GM19395 (cell line): ENCODE data around the gene COLEC12.
"Not testable (repeated sequence)": the region's sequence is repeated elsewhere in the genome, so short reads cannot be mapped to it uniquely, and the experiment has no call there.

Experiments used
- ATAC-seq: cut with Tn5 transposase; IDR thresholded peaks from one replicate; pipeline ENCODE4 v1.9.1; 2021; ENCODE audit warnings: mild to moderate bottlenecking, moderate library complexity; ENCODE audit not compliant: unreplicated experiment

Gene COLEC12

DNA sequence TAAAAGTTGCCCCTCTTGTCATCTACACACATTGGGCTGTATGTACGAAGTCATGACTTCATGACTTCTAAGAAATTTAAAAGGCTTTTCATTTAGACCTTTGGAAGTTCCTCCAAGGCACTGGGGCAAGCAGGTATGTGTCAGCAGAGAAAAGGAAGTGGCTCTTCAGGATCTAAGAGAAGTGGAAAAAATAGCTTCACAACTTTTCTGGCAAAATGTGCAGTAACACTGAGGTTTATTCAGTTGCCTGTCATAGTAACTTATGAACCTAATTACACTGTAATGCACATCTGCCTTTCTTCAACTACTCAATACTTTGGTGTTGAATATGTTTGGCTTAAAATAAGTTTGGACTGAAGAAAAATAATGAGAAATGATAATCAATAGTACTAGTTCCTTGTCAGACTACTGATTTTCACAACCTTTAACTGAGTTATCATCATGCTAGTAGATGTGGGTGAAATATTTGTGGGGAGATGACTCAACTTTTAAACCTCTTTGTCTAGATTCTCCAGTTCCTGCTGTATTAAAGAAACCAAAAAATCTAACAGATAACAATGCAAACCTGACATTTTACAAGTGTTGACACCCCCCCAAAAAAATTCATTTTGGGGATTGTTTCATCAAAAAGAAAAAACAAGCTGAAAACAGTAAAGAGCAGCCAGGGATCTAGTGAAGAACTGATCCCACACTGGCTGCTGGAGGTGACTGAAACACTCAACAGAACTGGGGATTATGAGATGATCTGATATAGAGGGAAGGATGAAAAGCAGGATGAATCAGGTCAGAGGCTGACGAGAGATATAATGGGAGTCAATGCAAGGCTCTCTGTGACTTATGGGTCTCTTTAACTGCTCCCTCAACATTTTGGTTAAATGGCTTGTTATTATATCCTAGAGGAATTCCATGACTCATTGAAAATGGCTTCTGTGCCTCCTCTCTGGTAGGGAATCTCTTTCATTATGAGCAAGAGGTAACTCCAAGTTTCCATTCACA, 84.6 kb downstream of the COLEC12 start:
- ATAC-seq = no peak

DNA sequence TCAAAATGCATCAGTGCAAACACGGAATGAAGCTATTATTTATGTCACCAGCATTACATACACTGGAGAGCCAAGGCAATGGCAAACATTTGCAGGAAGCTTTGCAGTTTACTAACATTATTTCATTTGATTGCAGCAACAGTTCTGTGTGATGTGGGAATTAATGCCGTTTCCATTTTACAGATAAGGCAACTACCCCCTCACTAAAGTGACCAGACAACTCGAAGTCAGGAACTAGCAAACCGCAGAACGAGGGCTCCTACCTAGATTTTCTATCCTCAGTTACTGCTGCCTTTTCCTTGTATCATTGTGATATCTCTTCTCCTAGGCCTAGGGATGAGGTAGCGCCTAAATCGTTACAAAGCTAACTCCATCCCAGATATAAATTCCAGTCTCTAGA, 85.5 kb downstream of the COLEC12 start:
- ATAC-seq = no peak

DNA sequence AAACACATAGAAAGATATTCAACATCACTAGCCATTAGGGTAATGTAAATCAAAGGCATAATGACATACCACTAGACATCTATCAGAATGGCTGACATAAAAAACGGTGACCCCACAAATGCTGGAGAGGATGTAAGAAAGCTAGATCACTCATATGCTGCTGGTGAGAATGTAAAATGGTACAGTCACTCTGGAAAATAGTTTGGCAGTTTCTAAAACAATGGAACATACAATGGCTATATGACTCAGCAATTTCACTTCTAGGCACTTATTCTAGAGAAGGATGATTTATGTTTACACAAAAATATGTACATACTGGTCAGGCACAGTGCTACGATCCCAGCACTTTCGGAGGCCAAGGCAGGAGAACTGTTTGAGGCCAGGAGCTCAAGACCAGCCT, 87.3 kb downstream of the COLEC12 start:
- no peak for ATAC-seq

DNA sequence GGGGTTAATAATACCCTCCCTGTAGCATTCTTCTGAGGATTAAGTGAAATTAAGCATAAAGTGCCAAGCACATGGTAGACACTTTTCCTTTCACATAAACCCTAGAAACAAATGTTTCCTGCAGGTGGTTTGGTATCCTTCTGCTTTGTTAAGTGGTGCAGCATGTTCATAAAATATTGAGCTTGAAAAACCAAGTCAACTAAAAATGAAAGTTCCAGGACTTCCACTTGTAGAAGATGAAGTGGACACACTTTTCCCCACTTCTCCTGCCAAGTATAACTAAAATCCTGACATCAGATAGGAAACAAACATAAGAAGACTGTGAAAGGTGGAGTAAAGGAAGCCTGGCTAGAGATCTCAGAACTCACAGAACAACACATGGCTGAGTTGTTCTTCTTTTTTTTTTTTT, 90.5 kb downstream of the COLEC12 start:
- ATAC-seq = no peak

DNA sequence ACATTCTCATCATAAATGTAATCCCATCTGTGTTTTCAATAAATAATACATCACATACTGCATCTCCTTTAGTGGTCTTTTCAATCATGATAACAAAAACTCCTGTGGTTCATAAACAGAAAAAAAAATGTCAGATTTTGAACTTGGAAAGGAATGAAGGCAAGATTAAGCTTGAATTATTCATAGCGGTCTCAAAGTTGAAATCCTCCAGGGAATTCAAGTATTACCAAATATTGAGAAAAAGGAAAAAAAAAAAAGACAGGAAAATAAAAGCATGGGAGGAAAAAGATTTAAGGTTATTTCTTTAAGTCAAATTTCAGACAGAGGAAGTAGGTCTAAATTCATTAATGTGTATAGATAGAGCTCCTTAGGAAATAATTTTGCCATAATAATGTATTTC, 92.1 kb downstream of the COLEC12 start:
- ATAC-seq = no peak

DNA sequence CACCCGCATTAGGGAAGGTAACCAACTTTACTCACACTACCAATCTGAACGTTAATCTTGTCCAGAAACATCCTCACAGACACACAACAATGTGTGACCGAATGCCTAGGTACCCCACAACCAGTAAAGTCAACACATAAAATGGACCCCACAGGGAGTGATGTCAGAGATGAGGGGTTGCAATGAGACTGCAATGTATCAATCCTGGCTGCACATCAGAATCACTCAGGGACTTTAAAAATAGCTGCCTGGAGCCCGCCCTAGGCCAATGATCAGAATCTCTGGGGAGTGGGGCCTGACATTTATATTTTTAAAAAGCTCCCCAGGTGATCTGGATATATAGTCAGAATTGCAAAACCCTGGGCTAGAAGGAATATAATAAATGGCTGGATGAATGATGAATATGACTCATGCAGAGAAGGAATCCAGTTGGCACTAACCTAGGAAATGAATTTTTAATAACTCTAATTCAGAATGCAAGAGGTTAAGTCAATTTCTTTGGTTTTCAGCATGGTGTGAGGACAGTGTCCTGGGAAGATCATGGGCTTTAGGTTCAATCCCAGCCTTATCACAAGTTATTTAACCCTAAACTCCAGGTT, 92.8 kb downstream of the COLEC12 start:
- no peak for ATAC-seq

DNA sequence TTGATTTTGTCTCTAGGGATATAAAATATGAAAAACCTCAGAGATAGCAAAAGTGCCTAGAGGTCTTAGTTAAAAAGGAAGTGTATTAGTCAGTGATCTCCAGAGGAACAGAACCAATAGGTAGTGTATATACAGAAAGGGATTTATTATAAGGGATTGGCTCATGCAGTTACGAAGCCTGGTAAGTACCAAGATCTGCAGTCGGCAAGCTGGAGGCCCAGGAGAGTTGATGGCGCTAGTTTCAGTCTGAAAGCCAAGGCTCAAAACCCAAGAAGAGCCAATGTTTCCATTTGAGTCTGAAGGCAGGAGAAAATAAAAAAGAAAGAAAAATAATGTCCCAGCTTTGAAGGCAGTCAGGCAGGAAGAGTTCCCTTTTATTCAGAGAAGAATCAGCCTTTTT, 93.3 kb downstream of the COLEC12 start:
- ATAC-seq = no peak

DNA sequence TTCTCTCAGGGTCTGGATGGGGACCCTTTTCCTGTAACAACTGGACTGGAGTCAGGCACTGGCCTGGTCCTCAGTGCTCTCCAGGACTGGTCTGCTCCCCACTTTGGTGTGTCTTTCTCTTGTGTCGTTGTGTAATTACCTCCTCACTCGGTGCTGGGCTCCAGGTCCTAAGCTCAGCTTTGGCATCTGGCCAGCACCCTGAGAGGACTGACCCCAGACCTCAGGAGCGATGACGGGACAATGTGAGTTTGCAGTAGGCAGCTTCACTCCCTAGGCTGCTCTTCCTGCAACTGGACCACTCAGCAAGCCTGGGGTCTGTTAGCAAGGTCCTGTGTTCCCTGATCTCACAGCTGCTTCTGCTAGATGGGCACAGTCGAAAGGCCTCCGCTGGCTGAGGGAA, 93.8 kb downstream of the COLEC12 start:
- ATAC-seq = no peak

DNA sequence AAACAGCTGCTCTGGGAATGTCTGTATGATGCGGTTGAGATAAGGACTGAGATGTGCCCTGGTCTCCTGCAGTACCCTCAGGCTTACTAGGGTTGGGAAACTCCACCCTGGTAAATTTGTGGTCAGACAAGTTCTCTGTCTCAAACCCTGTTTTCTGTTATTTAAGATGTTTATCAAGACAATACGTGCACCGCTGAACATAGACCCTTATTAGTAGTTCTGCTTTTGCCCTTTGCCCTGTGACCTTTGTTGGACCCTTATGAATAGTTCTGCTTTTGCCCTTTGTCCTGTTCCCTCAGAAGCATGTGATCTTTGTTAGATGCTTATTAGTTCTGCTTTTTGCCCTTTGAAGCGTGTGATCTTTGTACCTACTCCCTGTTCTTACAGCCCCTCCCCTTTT, 95.5 kb downstream of the COLEC12 start:
- not testable (repeated sequence) for ATAC-seq

DNA sequence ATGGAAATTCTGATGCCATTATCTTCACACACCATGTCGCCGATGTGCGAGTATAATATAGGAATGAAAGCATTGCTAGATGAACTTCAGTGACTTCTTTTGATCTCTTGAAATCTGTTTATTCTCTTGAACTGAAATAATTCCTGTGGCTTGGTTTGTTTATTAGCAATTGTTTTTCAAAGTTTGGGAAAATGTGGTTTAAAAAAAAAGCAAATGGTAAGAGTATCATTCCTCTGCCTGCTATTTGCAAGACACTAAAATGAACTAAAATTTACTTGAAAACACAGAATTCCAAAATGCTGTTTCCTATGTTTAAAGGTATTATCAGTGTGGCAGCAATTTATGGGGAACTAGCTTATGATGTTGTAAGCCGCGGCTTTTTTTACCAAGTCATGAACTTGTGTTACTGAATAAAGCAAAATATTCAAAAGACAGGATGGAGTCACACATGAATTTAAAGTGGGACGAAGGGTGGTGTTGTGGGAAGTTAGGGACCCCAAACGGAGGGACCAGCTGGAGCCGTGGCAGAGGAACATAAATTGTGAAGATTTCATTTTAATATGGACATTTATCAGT, 96.4 kb downstream of the COLEC12 start:
- ATAC-seq = no peak

DNA sequence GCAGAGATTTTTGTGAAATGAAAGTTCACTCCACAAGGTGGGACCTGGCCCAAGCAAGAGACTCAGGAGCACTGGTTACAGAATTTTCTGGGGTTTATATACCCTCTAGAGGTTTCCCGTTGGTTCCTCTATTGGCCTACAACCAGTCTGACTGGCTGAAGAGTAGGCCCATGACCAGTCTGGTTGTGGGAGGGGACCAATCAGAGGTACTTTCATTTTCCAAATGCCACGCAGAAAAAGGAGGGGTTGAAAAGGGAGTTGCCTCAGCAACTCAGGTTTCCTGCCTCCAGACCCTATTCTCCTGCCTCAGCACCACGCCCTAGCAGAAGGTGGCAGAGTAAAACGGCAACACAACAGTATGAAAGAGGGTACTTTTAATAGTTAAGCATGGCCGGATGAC, 98.4 kb downstream of the COLEC12 start:
- ATAC-seq = no peak

DNA sequence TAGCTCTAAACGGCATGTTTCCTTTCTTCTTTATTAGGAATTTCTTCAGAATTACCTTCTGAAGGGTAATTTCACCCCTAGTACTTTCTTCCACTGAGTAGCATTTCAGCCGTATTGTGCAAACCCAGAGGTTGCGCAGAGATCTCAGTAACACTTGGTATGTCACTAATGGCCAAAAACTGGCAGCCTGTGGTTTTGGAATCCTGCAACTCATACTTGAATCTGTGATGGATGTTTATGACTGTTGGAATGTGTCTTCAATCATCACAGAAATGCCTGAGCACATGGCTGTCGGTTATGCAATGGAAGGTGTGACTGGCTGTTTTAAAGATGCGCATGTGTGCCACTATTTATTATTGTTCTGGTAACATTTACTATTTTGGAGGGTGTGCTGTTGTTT, 100.0 kb downstream of the COLEC12 start:
- ATAC-seq = no peak

DNA sequence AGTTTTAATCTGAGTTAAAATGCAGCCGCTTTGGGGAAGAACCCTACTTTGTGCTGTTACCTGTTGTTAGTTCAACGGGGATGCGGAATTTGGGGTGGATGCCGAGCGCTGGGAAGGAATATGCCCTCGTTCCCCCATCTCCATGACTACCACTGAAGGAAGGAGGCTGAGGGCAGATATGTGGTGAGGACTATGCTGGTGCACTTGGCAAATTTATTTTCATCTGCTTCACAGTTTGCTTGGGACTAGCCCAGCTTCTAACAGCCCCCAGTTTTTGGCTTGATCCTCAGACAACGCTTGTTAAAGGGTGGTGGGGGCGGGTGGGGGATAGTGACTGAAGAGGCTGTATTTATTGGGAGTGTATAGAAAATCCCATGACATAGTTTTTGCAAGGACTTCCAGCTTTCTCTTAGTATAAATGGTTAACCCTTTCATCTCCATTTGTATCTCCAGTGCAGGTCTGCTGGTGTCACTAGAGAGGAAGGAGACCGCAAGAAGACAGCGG, 100.8 kb downstream of the COLEC12 start:
- no peak for ATAC-seq

DNA sequence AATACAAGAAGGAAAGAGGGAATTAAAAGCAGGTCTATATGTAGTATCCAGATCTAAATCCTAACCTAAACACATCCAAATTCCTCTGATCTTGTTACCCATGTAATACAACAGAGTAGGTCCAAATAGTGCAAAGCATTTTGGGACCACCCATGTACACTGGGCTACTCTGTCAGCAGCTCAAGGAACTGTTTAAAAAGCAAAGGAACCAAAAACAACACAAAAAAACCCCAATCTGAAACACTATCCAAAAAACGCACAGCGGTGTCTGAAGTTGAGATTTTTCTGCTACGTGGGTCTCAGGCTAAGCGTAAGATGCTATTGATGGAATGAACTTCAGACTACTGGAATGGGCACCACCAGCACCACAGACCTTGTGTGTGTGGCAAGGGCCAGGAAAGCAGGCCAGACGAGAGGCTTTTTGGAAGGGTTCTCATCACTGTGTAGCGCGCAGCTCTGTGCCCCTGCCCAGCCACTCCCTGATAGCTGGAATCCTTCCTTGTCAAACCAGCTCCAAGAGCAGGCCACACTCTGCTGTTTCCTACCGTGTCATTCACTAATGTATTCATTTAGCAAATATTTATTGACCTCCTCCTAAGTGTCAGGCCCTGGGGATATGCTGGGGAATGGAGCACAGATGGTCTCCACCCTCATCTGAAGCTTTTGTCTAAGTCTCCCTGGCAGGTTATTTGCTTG, 101.4 kb downstream of the COLEC12 start:
- no peak for ATAC-seq

DNA sequence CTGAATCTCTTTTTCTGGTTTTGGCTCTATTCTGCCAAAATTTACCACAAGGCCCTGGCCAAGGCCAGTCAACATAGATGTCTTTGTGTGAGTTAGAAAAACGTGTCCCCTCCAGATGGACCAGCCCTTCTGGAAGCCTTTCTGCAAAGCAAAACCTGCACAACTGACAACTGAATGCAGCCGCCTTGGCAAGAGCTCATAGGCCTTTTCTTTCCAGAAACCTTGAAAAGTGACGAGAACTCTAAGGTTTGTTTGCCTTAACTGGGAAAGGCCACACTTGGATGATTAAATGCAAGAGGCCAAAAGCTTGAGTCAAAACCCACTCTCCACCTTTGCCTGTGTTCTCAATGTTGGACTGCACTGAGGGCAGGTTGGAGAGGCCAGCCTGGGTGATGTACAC, 103.9 kb downstream of the COLEC12 start:
- no peak for ATAC-seq

DNA sequence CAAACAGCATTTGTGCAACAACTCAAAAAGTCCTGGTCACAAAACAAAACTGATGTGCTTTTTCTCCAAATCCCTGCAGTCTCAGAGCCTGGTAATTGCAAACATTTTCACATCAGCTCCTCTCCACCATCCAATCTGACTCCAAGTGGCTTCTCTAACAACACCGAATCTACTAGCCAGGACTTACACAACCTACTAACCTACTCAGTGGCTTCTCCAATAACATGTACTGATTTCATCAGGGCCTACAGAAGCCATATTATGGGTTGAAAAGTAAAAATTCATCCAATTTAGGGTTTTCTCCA, 104.3 kb downstream of the COLEC12 start:
- ATAC-seq = no peak

DNA sequence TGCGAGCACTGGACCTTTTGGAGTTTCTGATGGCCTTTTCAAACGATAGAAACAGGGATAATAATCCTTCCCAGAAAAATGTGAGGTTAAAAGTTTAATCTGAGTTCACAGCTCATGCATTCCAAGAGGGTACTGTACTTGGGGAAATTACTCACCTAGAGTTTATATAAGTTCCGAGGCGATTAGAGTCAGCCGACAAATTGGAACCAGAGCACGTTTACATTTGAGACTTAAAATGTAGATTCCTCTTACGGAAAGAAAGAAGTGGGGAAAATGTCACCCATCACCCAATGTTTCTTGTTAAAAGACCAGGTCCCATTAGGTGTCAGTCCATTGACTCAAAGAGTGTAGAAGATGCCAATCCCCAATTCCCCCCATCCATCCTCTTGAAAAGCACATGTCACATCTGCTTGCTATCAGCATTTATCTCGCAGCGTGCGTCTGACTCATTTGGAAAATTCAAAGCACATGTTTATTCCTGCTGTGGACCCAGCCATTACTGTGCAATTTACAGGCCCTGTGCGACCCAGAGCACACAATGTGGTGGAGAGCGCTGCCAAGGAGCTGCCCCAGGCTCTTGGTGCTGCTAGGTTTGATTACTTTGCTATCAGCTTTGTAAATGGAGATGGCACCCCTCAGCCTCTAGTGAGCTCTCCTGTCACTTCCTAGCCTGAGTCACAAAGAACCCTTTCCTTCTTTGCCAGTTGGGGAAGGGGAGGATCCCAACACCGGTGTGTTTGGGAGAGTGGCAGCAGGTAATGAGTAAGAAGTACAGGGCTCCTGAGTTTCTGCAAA, 104.8 kb downstream of the COLEC12 start:
- no peak for ATAC-seq

DNA sequence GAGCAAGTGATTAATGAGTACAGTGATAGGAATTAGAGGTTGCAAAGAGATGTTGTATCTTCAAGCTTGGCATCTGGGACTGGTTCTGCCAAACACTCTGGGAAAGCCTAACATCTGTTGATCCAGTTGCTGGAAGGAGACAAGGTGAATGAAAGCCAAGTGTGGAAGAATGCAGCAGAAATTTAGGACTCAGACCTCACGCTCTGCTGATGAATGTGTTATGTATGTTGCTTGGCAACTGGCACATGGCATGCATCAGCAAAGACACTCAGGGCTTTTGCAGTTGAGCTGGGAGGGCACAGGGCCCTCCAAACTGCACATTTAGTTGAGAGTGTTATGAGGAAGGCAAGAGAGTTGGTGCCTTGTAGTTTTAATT, 105.5 kb downstream of the COLEC12 start:
- ATAC-seq = no peak

DNA sequence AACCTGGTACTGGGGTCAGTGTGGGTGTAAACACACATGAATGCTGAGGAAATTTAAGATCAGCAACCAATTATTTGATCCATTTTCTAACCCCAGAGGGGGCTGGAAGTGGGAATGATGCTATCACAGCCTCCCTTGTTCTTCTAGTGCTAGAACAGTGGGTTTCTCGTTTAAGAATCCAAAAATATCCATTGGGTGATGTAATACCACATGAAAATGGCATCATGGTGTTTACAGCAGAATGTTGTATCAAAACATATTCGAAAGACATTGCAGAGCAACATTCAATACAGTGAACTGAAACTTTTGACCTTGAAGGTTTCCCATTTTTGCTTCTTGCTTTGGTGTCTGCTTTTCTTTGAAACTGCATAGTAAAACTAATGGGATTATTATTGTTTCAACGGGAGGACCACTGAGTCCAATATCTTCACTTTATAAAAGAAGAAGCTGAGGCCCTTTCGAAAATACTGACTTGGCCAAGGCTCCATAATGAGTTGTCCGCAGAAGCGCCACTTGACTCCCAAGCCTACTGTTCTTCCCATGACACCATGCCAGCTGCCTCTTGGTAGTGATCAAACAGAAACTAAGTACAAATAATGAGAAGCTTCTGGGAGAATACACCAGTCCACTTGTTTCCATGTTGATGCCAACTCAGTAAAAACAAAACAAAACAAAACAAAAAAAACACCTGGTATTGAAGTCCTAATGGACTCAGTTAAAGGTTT, 106.1 kb downstream of the COLEC12 start:
- no peak for ATAC-seq

DNA sequence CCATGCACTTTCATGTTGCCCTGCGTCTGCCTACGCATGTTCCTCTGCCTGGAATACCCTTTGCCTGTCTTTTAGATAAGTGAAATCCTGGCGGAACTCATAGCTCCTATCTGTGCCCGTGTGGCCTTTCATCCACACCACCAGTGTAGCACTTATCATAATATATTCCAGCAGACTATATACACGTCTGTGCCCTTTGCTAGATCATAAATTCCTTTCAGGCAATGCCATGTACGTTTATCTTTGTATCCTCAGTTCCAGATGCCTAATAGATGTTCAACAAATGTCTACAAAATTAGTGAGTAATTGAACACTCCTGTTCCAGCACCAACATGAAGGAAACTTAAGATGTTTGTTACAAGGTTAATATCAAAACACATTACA, 106.9 kb downstream of the COLEC12 start:
- no peak for ATAC-seq
